Measurements from ENCODE around the gene FGFR4. TPM values are rescaled to one million over a fixed set of nuclear protein-coding genes. Genes with fewer than 3 reads are reported as not detected.
A peak's percentile ranks its signal among the peaks of the same experiment; 100 is the strongest.
"Not testable (repeated sequence)": the region's sequence is repeated elsewhere in the genome, so short reads cannot be mapped to it uniquely, and the experiment has no call there.

The FGFR4 gene
- total RNA-seq (7.2 TPM), polyA plus RNA-seq (12.8 TPM)

DNA sequence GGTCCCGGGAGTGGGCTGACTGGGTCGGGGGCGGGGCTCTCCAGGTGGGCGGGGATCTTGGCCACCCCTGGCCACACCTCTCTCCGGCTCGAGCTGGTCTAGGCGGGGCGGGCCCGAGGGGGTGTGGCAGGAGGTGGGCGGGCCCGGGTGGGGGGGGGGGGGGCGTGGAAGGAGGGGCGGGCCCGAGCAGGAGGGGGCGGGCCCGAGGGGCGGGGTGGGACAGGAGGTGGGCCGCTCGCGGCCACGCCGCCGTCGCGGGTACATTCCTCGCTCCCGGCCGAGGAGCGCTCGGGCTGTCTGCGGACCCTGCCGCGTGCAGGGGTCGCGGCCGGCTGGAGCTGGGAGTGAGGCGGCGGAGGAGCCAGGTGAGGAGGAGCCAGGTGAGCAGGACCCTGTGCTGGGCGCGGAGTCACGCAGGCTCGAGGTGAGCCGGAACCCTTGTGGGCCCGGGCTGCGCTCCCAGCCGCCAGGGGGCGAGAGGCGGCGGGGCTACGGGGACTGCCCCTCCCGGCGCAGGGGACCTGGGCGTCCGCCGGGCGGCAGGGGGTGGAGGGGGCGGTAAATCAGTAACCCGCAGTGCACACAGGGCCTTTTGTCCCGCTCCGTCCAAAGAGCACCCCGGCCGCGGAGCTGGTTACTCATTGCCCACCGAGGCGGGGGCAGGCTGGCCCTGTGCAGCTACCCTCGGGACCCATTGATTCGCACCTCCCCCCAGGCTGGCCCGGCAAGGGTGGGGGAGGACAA lies at the start of gene FGFR4:
Gene FGFR4, plus strand, starts transcription at position 262 of the 744 bp plus-strand sequence. CDS start 2,688 bp downstream, outside the sequence.
- under 1% methylated on average over 66 of the region's 68 CpGs for WGBS

DNA sequence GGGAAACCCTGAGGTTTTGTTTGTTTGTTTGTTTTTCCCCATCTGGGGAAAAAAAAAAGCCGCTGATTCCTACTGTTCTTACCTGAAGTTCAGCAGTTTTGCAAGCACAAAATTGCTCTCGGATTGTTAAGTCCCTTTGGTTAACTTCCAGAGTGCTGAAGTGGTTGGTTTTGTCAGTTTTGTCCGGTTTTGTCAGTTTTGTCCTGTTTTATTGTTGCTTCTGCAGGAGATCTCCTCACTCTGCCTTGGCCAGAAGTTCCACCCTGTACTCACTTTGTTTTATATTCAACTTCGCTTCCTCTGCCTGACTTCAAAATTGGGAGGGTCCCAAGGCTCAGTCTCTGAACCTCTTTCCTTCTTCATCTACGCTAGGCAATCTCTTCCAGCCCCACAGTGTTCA lies 49.8 kb upstream of the FGFR4 start:
- DNase-seq (ENCODE audit: extremely low spot score): no peak
- WGBS: 78% methylated on average over 5 of the region's 5 CpGs

More for the DNA sequence above, at the start of gene FGFR4:
- Histone ChIP-seq H3K27ac (ENCODE audit: low read depth) (no peak within 1 kb of the TSS), H3K4me3 (ENCODE audit: low read depth, low read length) (peak within 1 kb of the TSS; percentile 46), H3K4me1 (ENCODE audit: insufficient read depth) (no peaks in the 10 kb centered on the region), H3K36me3 (ENCODE audit: insufficient read depth) (no peaks in the 10 kb centered on the region)
- peak; percentile 21 for DNase-seq (ENCODE audit: extremely low spot score)

DNA sequence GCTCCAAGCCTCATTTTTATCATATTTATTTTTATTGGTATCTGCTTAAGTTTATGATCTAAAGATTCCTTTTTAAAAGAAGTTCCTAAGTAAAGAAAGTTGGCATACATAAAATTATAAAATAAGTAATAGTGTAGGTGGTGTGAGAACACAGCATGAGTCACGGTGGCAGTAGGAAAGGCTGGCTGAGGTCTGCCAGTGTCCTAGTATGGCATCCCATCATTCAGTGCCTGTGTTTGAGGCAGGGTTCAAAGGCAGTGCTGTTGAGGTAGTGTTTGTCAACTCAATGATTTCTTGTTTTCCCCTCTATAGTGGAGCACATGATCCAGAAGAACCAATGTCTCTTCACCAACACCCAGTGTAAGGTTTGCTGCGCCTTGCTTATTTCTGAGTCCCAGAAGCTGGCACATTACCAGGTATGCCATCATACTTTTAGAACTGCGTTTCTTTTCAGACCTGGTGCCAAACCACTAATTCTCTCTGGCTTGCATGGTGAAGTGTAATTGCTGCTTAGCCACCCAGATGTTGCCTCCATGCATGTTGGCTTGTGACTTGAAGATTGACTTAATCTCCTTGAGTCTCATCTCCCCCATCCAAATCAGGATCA lies 45.8 kb upstream of the FGFR4 start:
- Histone ChIP-seq H3K4me1 (ENCODE audit: insufficient read depth) (no peaks in the 10 kb centered on the region), H3K4me3 (ENCODE audit: low read depth, low read length) (no peak overlapping the region), H3K27ac (ENCODE audit: low read depth) (no peak overlapping the region), H3K36me3 (ENCODE audit: insufficient read depth) (peaks cover 3% of the 10 kb centered on the region)
- no peak for DNase-seq (ENCODE audit: extremely low spot score)
- WGBS: 64% methylated on average over 3 of the region's 3 CpGs

More for the DNA sequence above, 49.8 kb upstream of the FGFR4 start:
- H3K27ac ChIP-seq (ENCODE audit: low read depth): no peak overlapping the region
- H3K36me3 ChIP-seq (ENCODE audit: insufficient read depth): no peaks in the 10 kb centered on the region
- no peak overlapping the region for H3K4me3 ChIP-seq (ENCODE audit: low read depth, low read length)
- no peaks in the 10 kb centered on the region for H3K4me1 ChIP-seq (ENCODE audit: insufficient read depth)

DNA sequence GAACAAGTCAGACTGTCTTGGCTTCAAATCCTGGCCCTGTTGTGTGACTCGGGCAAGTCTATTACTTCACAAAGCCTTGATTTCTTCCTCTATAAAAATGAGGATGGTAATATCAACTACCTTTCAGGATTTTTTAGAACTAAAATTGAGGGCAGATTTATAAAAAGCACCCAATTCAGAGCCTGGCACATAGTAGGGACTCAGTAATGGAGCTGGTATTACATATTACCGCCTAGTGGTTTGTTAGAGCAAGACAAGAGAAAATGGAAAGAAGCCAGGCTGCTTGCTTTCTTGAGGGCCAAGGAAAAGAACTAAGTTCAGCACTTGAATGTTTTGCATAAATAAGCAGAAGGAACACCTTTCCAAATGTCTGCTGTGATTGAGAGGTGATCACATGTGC lies 44.8 kb upstream of the FGFR4 start:
- no peak overlapping the region for H3K27ac ChIP-seq (ENCODE audit: low read depth)
- DNase-seq (ENCODE audit: extremely low spot score): no peak
- WGBS: 98% methylated on average over 2 of the region's 2 CpGs
- peaks cover 3% of the 10 kb centered on the region for H3K36me3 ChIP-seq (ENCODE audit: insufficient read depth)
- H3K4me1 ChIP-seq (ENCODE audit: insufficient read depth): no peaks in the 10 kb centered on the region
- H3K4me3 ChIP-seq (ENCODE audit: low read depth, low read length): no peak overlapping the region

DNA sequence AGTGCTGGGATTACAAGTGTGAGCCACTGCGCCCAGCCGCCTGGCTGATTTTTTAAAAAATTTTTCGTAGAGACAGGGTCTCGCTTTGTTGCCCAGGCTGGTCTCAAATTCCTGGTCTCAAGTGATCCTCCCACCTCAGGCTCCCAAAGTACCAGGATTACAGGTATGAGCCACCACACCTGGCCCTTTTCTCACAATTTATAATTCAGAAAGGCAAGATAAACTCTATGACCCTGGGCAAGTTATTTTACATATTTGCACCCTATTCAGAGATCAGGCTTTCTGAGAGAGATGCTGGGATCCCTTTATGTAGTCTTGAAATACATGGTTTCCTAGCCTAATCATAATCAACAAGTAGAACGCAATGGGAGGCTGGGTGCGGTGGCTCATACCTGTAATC lies 43.6 kb upstream of the FGFR4 start:
- peaks cover 4% of the 10 kb centered on the region for H3K36me3 ChIP-seq (ENCODE audit: insufficient read depth)
- no peak overlapping the region for H3K4me3 ChIP-seq (ENCODE audit: low read depth, low read length)
- no peak for DNase-seq (ENCODE audit: extremely low spot score)
- 98% methylated on average over 6 of the region's 6 CpGs for WGBS
- no peaks in the 10 kb centered on the region for H3K4me1 ChIP-seq (ENCODE audit: insufficient read depth)
- H3K27ac ChIP-seq (ENCODE audit: low read depth): no peak overlapping the region

DNA sequence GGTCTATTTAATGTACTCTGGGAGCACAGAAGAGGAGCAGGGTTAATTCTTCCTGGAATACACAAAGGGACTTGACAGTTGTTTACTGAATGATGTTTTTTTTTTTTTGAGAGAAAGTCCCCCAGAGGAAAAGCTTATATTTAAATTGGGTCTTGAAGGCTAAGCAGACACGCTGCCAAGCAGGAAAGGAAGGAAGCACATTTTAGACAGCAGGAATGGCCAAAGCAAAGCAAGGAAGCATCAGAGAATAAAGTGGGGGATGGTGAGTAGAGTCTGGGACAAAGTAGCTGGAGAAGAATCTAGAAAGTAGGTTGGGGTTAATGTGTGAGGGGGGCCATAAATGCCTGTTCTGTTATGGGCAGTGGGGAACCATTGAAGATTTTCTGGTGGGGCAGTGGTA lies 42.8 kb upstream of the FGFR4 start:
- 75% methylated on average over 1 of the region's 1 CpG for WGBS
- DNase-seq (ENCODE audit: extremely low spot score): no peak
- H3K4me3 ChIP-seq (ENCODE audit: low read depth, low read length): no peak overlapping the region
- no peak overlapping the region for H3K27ac ChIP-seq (ENCODE audit: low read depth)
- H3K4me1 ChIP-seq (ENCODE audit: insufficient read depth): no peaks in the 10 kb centered on the region
- H3K36me3 ChIP-seq (ENCODE audit: insufficient read depth): peaks cover 4% of the 10 kb centered on the region

DNA sequence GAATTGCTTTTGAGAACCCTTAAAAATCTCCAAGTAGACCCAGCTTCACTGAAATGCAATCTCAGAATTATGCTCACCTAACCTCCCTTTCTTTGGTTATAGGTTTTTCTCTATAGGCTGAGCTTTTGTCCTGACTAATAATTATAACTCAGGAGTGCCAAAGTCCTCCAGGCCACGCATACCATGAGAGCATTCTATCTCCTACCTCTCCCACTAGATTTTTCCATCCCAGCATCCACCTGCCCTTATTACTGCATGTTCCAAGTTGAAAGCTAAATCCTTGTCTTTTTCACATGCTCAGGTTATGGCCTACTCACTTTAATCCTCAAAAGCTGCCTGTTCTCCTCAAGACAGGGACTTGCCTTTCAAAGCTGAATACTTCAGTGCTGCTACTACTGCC lies 42.1 kb upstream of the FGFR4 start:
- no peak for DNase-seq (ENCODE audit: extremely low spot score)
- no peaks in the 10 kb centered on the region for H3K4me1 ChIP-seq (ENCODE audit: insufficient read depth)
- H3K4me3 ChIP-seq (ENCODE audit: low read depth, low read length): no peak overlapping the region
- WGBS: 97% methylated on average over 1 of the region's 1 CpG
- H3K27ac ChIP-seq (ENCODE audit: low read depth): no peak overlapping the region
- H3K36me3 ChIP-seq (ENCODE audit: insufficient read depth): peaks cover 4% of the 10 kb centered on the region

DNA sequence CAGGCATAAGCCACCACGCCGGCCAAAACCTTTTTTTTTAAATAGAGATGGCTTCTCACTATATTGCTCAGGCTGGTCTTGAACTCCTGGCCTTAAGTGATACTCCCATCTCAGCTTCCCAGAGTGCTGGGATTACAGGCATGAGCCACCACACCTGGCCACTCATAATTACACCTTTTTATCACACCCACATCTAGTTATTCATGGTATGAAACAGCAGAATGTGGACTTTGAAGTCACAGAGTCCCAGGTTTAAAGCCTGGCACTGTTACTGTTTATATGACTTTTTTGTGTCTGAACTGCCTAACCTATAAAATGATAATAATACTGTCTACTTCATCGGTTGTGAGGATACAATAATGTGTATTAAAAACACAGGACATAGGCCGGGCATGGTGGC lies 41.1 kb upstream of the FGFR4 start:
- no peak overlapping the region for H3K27ac ChIP-seq (ENCODE audit: low read depth)
- H3K36me3 ChIP-seq (ENCODE audit: insufficient read depth): peaks cover 4% of the 10 kb centered on the region
- no peak for DNase-seq (ENCODE audit: extremely low spot score)
- no peak overlapping the region for H3K4me3 ChIP-seq (ENCODE audit: low read depth, low read length)
- WGBS: 89% methylated on average over 4 of the region's 4 CpGs
- H3K4me1 ChIP-seq (ENCODE audit: insufficient read depth): no peaks in the 10 kb centered on the region

DNA sequence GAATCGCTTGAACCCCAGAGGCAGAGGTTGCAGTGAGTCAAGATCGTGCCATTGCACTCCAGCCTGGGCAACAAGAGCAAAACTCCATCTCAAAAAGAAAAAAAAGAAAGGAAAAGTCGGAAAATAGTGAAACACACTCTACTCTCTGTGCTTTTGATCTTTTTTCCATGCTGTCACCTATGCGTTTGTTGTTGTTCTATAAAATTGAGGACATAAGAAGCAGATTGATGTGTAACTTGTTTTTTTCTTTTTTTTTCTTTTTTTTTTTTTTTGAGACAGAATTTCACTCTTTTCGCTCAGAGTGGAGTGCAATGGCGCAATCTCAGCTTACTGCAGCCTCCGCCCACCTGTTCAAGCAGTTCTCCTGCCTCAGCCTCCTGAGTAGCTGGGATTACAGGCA lies 38.2 kb upstream of the FGFR4 start:
- H3K27ac ChIP-seq (ENCODE audit: low read depth); H3K36me3 ChIP-seq (ENCODE audit: insufficient read depth); DNase-seq (ENCODE audit: extremely low spot score); H3K4me3 ChIP-seq (ENCODE audit: low read depth, low read length); H3K4me1 ChIP-seq (ENCODE audit: insufficient read depth): not testable (repeated sequence)
- WGBS: 96% methylated on average over 7 of the region's 7 CpGs

DNA sequence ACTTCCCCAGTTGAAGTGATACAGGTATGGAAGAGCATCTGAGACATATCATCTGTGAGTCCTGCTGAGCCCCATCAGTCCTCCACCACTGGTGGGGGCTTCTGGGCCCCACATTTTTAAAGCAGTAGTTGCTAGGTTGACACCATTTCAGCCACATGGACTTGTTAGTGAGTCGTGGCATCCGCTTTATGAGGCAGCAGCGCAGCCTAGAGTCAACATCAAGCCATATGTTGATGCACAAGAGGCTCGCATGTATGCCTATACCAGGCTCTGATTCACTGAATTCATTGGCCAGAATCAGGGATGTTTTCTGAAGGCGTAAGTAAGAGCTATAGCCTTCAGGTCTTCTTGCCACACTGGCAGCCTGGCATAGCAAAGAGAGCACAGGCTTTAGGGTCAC lies 37.4 kb upstream of the FGFR4 start:
- peaks cover 1% of the 10 kb centered on the region for H3K36me3 ChIP-seq (ENCODE audit: insufficient read depth)
- 91% methylated on average over 5 of the region's 5 CpGs for whole genome bisulfite sequencing
- H3K4me3 ChIP-seq (ENCODE audit: low read depth, low read length): no peak overlapping the region
- no peak overlapping the region for H3K27ac ChIP-seq (ENCODE audit: low read depth)
- no peaks in the 10 kb centered on the region for H3K4me1 ChIP-seq (ENCODE audit: insufficient read depth)
- DNase-seq (ENCODE audit: extremely low spot score): no peak

DNA sequence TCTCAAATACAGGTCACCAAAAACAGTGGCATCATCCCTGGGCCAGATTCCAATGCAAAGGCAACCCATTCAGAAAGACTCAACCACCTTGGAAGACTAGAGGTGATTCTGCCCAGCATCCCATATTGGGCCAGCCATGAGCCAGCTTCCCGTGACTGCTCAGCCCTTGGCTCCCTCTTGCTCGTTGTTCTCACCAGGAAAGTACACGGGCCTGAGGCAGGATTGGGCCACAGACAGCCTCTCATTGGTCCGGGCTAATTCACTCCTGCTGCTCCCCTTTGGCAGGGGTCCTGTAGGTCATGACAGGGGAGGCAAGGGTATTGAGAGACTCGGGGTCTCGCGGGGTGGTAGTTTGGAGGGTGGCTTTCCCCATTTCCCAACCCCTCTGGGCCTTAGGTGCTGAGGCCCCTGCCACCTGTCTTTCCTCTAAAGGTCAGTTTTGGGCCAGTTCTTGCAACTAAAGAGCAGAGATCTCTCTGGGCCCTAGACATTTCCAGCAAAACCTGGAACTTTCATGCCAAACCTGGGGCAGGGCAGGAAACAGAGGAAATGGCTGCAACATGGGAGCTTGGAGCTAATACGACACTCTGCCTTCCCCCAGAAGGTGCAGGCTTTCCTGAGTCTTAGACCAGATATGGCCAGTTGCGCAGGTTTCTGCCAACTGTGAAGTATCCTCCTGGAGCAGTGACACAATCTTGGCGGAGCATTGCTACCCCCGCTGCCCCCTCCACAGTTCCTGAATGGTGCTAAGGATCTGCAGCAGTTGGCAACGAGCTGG lies 22.0 kb upstream of the FGFR4 start:
- WGBS: 81% methylated on average over 12 of the region's 12 CpGs

DNA sequence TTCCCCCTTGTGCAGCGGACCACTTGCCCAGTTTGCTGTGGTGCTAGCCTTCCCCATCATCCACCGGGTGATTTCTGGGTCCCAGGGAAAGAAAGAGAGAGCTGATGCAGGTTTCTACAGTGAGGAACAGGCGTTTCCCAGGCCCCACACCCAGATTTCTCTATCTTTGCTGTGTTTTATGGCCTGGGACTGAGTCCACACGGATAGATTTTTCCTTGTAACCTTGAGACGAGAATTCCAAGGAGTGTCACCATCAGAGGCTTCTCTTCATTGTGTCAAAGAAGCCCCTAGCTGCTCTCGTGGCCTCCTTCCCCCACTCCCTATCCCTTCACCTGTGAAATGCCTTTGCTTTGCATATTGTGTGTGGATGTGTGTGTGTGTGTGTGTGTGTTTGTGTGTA lies 21.2 kb upstream of the FGFR4 start:
- Histone ChIP-seq H3K27ac (ENCODE audit: low read depth) (no peak overlapping the region), H3K4me3 (ENCODE audit: low read depth, low read length) (no peak overlapping the region), H3K4me1 (ENCODE audit: insufficient read depth) (no peaks in the 10 kb centered on the region), H3K36me3 (ENCODE audit: insufficient read depth) (no peaks in the 10 kb centered on the region)
- DNase-seq (ENCODE audit: extremely low spot score): no peak
- 78% methylated on average over 6 of the region's 6 CpGs for WGBS

More for the DNA sequence above, 22.0 kb upstream of the FGFR4 start:
- no peak for DNase-seq (ENCODE audit: extremely low spot score)
- Histone ChIP-seq H3K36me3 (ENCODE audit: insufficient read depth) (no peaks in the 10 kb centered on the region), H3K4me3 (ENCODE audit: low read depth, low read length) (no peak overlapping the region), H3K27ac (ENCODE audit: low read depth) (no peak overlapping the region), H3K4me1 (ENCODE audit: insufficient read depth) (no peaks in the 10 kb centered on the region)

DNA sequence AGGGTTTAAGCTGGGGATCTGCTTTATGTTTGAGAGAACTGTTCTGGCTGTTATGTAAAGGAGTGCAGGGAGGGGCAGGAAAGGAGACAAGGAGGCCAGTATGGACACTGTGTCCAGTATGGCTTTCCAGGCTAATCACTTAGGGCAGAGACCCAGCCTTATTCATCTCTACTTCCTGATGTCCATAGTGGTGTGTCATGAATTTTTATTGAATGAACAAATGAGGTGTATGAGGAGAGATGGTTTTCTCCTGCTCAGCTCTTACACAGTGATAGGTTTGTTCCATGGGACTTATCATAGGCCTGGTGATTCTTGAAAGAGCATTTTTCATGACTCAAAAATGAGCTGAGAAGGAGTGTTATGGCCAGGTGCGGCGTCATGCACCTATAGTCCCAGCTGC lies 20.5 kb upstream of the FGFR4 start:
- H3K4me1 ChIP-seq (ENCODE audit: insufficient read depth): no peaks in the 10 kb centered on the region
- H3K36me3 ChIP-seq (ENCODE audit: insufficient read depth): no peaks in the 10 kb centered on the region
- no peak for DNase-seq (ENCODE audit: extremely low spot score)
- no peak overlapping the region for H3K27ac ChIP-seq (ENCODE audit: low read depth)
- 94% methylated on average over 2 of the region's 2 CpGs for WGBS
- no peak overlapping the region for H3K4me3 ChIP-seq (ENCODE audit: low read depth, low read length)

DNA sequence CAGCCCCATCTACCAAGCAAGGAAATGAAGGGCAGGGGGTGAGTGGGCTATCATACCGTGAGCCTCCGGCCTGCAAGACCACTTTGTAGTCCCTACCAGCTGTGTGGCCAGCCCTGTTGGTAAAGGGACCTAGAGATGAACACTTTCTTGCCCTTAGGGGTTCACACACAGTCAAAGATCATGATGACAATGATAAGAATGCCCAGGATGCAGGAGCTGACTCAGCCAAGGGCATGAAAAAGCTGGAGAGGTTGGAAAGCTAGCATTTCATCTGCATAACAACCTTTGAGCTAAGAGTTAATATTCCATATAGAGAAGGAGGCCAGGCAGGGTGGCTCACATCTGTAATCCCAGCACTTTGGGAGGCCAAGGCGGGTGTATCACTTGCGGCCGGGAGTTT lies 19.2 kb upstream of the FGFR4 start:
- no peaks in the 10 kb centered on the region for H3K4me1 ChIP-seq (ENCODE audit: insufficient read depth)
- 90% methylated on average over 5 of the region's 5 CpGs for WGBS
- H3K36me3 ChIP-seq (ENCODE audit: insufficient read depth): no peaks in the 10 kb centered on the region
- no peak for DNase-seq (ENCODE audit: extremely low spot score)
- H3K27ac ChIP-seq (ENCODE audit: low read depth): no peak overlapping the region
- H3K4me3 ChIP-seq (ENCODE audit: low read depth, low read length): no peak overlapping the region

Data from urinary bladder (tissue), 4 donors.